HEK293 (cell line): ENCODE measurements around the gene HIPK4.

Experiments used
- BCL11B ChIP-seq: fragments of 450-650 bp; formaldehyde crosslinking; IDR thresholded peaks from 2 replicates; pipeline ENCODE4 v1.5.1; 2016; ENCODE audit warnings: low read depth, missing biosample characterization, missing genetic modification characterization
- CTCF ChIP-seq: fragments of 450-650 bp; formaldehyde crosslinking; IDR thresholded peaks from 2 replicates; pipeline ENCODE4 v1.5.1; 2016; ENCODE audit warnings: missing biosample characterization, missing genetic modification characterization
- GFI1B ChIP-seq: fragments of 450-650 bp; formaldehyde crosslinking; IDR thresholded peaks from 2 replicates; pipeline ENCODE4 v1.5.1; 2016; ENCODE audit warnings: missing biosample characterization, missing genetic modification characterization
- GLIS2 ChIP-seq: fragments of 450-650 bp; formaldehyde crosslinking; IDR thresholded peaks from 2 replicates; pipeline ENCODE4 v1.5.1; 2016; ENCODE audit warnings: missing biosample characterization, missing genetic modification characterization
- IKZF3 ChIP-seq: fragments of 450-650 bp; IDR thresholded peaks from 2 replicates; pipeline ENCODE4 v1.5.0; 2018; ENCODE audit warnings: missing biosample characterization, mild to moderate bottlenecking, missing genetic modification characterization, moderate library complexity
- INSM2 ChIP-seq: fragments of 450-650 bp; formaldehyde crosslinking; IDR thresholded peaks from 2 replicates; pipeline ENCODE4 v1.5.1; 2016; ENCODE audit warnings: missing biosample characterization, missing genetic modification characterization
- PATZ1 ChIP-seq: fragments of 450-650 bp; formaldehyde crosslinking; IDR thresholded peaks from 2 replicates; pipeline ENCODE4 v1.5.1; 2016; ENCODE audit warnings: missing biosample characterization, missing genetic modification characterization
- PRDM2 ChIP-seq: fragments of 450-650 bp; formaldehyde crosslinking; IDR thresholded peaks from 2 replicates; pipeline ENCODE4 v1.5.1; 2016; ENCODE audit warnings: missing biosample characterization, missing genetic modification characterization, borderline replicate concordance
- RBAK ChIP-seq: fragments of 450-650 bp; formaldehyde crosslinking; IDR thresholded peaks from 2 replicates; pipeline ENCODE4 v1.5.1; 2016; ENCODE audit warnings: missing biosample characterization, missing genetic modification characterization
- SP3 ChIP-seq: fragments of 450-650 bp; formaldehyde crosslinking; IDR thresholded peaks from 2 replicates; pipeline ENCODE4 v1.5.1; 2016; ENCODE audit warnings: missing biosample characterization, missing genetic modification characterization
- TRIM28 ChIP-seq: IDR thresholded peaks from 2 replicates; pipeline ENCODE4 v1.6.1; 2011; ENCODE audit warnings: low read length, control low read depth, borderline replicate concordance
- ZBTB21 ChIP-seq: fragments of 450-650 bp; formaldehyde crosslinking; IDR thresholded peaks from 2 replicates; pipeline ENCODE4 v1.5.1; 2017; ENCODE audit warnings: missing biosample characterization, missing genetic modification characterization
- ZBTB26 ChIP-seq: fragments of 450-650 bp; formaldehyde crosslinking; optimal IDR thresholded peaks from 2 replicates; pipeline ENCODE3; 2016; ENCODE audit warnings: missing biosample characterization, mild to moderate bottlenecking, missing genetic modification characterization
- ZNF16 ChIP-seq: fragments of 450-650 bp; formaldehyde crosslinking; IDR thresholded peaks from 2 replicates; pipeline ENCODE4 v1.5.1; 2016; ENCODE audit warnings: low read depth, missing biosample characterization, missing genetic modification characterization
- ZNF280D ChIP-seq: fragments of 450-650 bp; formaldehyde crosslinking; IDR thresholded peaks from 2 replicates; pipeline ENCODE4 v1.5.1; 2016; ENCODE audit warnings: missing biosample characterization, missing genetic modification characterization
- ZNF366 ChIP-seq: fragments of 450-650 bp; formaldehyde crosslinking; conservative IDR thresholded peaks from 2 replicates; pipeline ENCODE4 v1.5.1; 2016; ENCODE audit warnings: missing biosample characterization, missing genetic modification characterization
- ZNF48 ChIP-seq: fragments of 450-650 bp; formaldehyde crosslinking; IDR thresholded peaks from 2 replicates; pipeline ENCODE4 v1.5.1; 2016; ENCODE audit warnings: missing biosample characterization, missing genetic modification characterization
- ZNF488 ChIP-seq: fragments of 450-650 bp; formaldehyde crosslinking; IDR thresholded peaks from 2 replicates; pipeline ENCODE4 v1.5.1; 2016; ENCODE audit warnings: missing biosample characterization, missing genetic modification characterization
- ZNF529 ChIP-seq: fragments of 450-650 bp; formaldehyde crosslinking; IDR thresholded peaks from 2 replicates; pipeline ENCODE4 v1.5.1; 2017; ENCODE audit warnings: missing genetic modification characterization, missing biosample characterization; ENCODE audit not compliant: insufficient replicate concordance
- ZNF549 ChIP-seq: fragments of 450-650 bp; IDR thresholded peaks from 2 replicates; pipeline ENCODE4 v1.5.1; 2018; ENCODE audit warnings: missing biosample characterization, missing genetic modification characterization, mild to moderate bottlenecking, inconsistent platforms, moderate library complexity
- ZNF791 ChIP-seq: fragments of 450-650 bp; formaldehyde crosslinking; IDR thresholded peaks from 2 replicates; pipeline ENCODE4 v1.5.1; 2016; ENCODE audit warnings: missing biosample characterization, missing genetic modification characterization

The HIPK4 gene

GRCh38 chr19:40420766-40421765, 31.1 kb upstream of the HIPK4 start (continued):
- TF ChIP-seq ZNF280D (tag by site-specific recombination) (0 out of 2 replicates have a peak, but pooled peaks have one; percentile 23), ZNF366 (peak; percentile 43; the same call in 1 of the 2 replicates), GLIS2 (peak; percentile 100), TRIM28 (no peak), PRDM2 (no peak), ZNF48 (tag by site-specific recombination) (no peak), GFI1B (tag by site-specific recombination) (no peak), ZNF549 (tag by site-specific recombination) (no peak), ZBTB26 (tag by site-specific recombination) (peak; percentile 91), RBAK (no peak), SP3 (tag by site-specific recombination) (peak; percentile 98), INSM2 (tag by site-specific recombination) (peak; percentile 69; the same call in 1 of the 2 replicates), PATZ1 (peak; percentile 100), ZNF488 (tag by site-specific recombination) (no peak), ZNF791 (no peak), IKZF3 (peak; percentile 94), ZNF529 (tag by site-specific recombination) (no peak), ZBTB21 (tag by site-specific recombination) (peak; percentile 52; the same call in 1 of the 2 replicates), BCL11B (tag by site-specific recombination) (peak; percentile 50; the same call in 1 of the 2 replicates), ZNF16 (tag by site-specific recombination) (no peak), CTCF (tag by site-specific recombination) (peak; percentile 99)
